HG03280 (cell line): ENCODE data around the gene CDC42BPA.
"Not testable (repeated sequence)": the region's sequence is repeated elsewhere in the genome, so short reads cannot be mapped to it uniquely, and the experiment has no call there.

Source experiments
- ATAC-seq: cut with Tn5 transposase; IDR thresholded peaks from one replicate; pipeline ENCODE4 v1.9.1; 2021; ENCODE audit warnings: mild to moderate bottlenecking, moderate library complexity; ENCODE audit not compliant: unreplicated experiment

CDC42BPA gene

GRCh38 chr1:226972931-226973330, 345.4 kb downstream of the CDC42BPA start:
- no peak for ATAC-seq

- ATAC-seq: no peak
Measured at GRCh38 chr1:226971765-226972164, 346.5 kb downstream of the CDC42BPA start.

- no peak for ATAC-seq
Measured at GRCh38 chr1:226967665-226968064, 350.6 kb downstream of the CDC42BPA start.

- ATAC-seq: no peak
Measured at GRCh38 chr1:226966683-226967082, 351.6 kb downstream of the CDC42BPA start.

- no peak for ATAC-seq
Measured at GRCh38 chr1:226965581-226966440, 352.5 kb downstream of the CDC42BPA start.

GRCh38 chr1:226964611-226965486, 353.4 kb downstream of the CDC42BPA start:
- ATAC-seq: no peak

- no peak for ATAC-seq
Measured at GRCh38 chr1:226964068-226964425, 354.2 kb downstream of the CDC42BPA start.

- no peak for ATAC-seq
Measured at GRCh38 chr1:226962421-226963391, 355.6 kb downstream of the CDC42BPA start.

- ATAC-seq: no peak
Measured at GRCh38 chr1:226960944-226961765, 357.1 kb downstream of the CDC42BPA start.

- no peak for ATAC-seq
Measured at GRCh38 chr1:226960256-226960655, 358.0 kb downstream of the CDC42BPA start.

GRCh38 chr1:226958300-226958699, 360.0 kb downstream of the CDC42BPA start:
- no peak for ATAC-seq

GRCh38 chr1:226957714-226958113, 360.6 kb downstream of the CDC42BPA start:
- no peak for ATAC-seq

- no peak for ATAC-seq
Measured at GRCh38 chr1:226956942-226957713, 361.2 kb downstream of the CDC42BPA start.

GRCh38 chr1:226955857-226956256, 362.4 kb downstream of the CDC42BPA start:
- ATAC-seq: not testable (repeated sequence)

GRCh38 chr1:226954777-226955176, 363.5 kb downstream of the CDC42BPA start:
- ATAC-seq: no peak

- ATAC-seq: no peak
Measured at GRCh38 chr1:226954337-226954736, 364.0 kb downstream of the CDC42BPA start.

GRCh38 chr1:226953175-226953800, 365.0 kb downstream of the CDC42BPA start:
- ATAC-seq: no peak

- no peak for ATAC-seq
Measured at GRCh38 chr1:226952118-226952441, 366.2 kb downstream of the CDC42BPA start.
